ENCODE data around the gene DACT2.

GRCh38 chr6:168305096-168305749, 14.4 kb downstream of the DACT2 start:
- TF ChIP-seq CTCF (IDR thresholded peaks at IDR 0.05), result no peak
- no peak for TF ChIP-seq EZH2 (IDR thresholded peaks at IDR 0.05)
- no peak for TF ChIP-seq EZH2phosphoT487 (IDR thresholded peaks at IDR 0.05)

Measured in neural progenitor cell (in vitro differentiated cells).